Measurements from ENCODE around the gene MCCC1. TPM values are rescaled to one million over a fixed set of nuclear protein-coding genes. Genes with fewer than 3 reads are reported as not detected.

The MCCC1 gene
- total RNA-seq, 4 donors from 2014 or later = 11.5 to 24.5 (median 20.6) TPM

DNA sequence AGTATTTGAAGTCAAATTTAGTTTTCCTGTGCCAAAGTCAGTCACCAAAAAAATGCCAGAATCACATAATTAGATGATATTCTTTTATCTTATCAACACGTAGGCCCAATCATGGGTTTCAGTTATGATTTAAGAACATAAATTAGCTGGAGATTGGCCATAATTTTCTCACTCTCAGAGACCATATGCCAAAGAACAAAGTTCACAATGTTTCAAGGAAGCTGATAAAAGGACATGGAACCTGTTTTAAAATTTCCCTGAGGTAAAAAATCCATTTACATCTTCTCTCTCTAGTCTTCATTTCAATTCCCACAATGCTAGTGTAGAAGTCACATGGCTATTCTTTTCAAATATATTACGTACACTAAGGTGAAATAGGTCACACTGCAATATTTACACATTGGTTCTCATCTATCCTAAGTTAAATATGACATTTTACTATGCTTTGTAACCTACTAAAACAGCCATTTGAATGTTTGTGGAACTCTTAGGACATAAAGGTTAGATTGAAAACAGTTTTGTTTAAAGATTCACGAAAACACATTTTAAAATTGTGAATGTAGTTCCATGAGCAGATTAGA, 76.3 kb downstream of the MCCC1 start:
- Histone ChIP-seq H3K4me3 (no peak overlapping the region), H3K9me3 (no peaks in the 10 kb centered on the region), H3K4me1 (no peaks in the 10 kb centered on the region), H3K36me3 (peaks cover 0 to 40% of the 10 kb centered on the region in 2 donors), H3K27ac (no peak overlapping the region), H3K27me3 (no peaks in the 10 kb centered on the region)
- no peak for ATAC-seq
- in situ Hi-C loops (cut with MboI; ENCODE audit: low sequenced_read_pairs in 4 of 4) = no loop called here
- DNase-seq = no peak
- intact Hi-C loops (cut with DNase I; ENCODE audit: low total_unique reads) = no loop called here
- TF ChIP-seq POLR2A (IDR thresholded peaks at IDR 0.05) = no peak
- TF ChIP-seq, protein P1, sequence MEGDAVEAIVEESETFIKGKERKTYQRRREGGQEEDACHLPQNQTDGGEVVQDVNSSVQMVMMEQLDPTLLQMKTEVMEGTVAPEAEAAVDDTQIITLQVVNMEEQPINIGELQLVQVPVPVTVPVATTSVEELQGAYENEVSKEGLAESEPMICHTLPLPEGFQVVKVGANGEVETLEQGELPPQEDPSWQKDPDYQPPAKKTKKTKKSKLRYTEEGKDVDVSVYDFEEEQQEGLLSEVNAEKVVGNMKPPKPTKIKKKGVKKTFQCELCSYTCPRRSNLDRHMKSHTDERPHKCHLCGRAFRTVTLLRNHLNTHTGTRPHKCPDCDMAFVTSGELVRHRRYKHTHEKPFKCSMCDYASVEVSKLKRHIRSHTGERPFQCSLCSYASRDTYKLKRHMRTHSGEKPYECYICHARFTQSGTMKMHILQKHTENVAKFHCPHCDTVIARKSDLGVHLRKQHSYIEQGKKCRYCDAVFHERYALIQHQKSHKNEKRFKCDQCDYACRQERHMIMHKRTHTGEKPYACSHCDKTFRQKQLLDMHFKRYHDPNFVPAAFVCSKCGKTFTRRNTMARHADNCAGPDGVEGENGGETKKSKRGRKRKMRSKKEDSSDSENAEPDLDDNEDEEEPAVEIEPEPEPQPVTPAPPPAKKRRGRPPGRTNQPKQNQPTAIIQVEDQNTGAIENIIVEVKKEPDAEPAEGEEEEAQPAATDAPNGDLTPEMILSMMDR (IDR thresholded peaks at IDR 0.05 in 4 of 5, conservative IDR thresholded peaks at IDR 0.05 in 1 of 5) = no peak

DNA sequence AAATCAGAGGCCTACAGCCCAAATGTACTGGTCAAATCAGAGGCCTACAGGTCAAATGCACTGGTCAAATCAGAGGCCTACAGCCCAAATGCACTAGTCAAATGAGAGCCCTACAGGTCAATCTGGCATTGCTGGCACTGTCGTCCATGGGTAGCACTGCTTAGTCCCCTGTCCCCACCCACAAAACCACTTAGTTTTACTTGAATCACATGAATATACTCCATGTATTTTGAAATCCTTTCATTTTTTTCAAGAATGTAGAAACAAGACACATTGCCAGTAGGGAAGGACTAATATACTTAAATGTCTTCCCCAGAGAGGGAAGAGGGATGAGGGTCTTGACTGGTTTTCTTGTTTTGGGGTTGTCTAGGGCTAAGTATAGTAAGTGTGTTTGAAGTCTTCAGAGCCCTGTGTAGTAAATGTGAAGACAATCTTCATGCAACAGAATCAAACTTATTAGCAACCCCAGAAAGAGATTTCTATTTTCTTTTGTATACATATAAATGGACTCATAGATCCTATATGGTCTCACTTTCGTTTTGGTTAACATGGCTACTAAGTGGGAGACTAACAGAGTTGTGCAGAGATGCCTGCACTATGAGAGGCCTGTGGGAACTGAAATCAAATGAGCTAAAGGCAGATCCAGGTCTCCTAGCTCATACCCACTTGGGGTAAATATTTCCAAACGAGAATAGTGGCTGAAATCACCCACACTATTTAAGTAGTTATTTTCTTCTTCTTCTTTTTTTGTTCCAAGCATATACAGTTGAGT, 80.7 kb downstream of the MCCC1 start:
- Histone ChIP-seq H3K36me3 (peaks cover 0 to 58% of the 10 kb centered on the region in 2 donors), H3K27me3 (no peaks in the 10 kb centered on the region), H3K27ac (no peak overlapping the region), H3K4me1 (no peaks in the 10 kb centered on the region), H3K9me3 (no peaks in the 10 kb centered on the region), H3K4me3 (no peak overlapping the region)
- in situ Hi-C loops (cut with MboI; ENCODE audit: low sequenced_read_pairs in 4 of 4) = no loop called here
- intact Hi-C loops (cut with DNase I; ENCODE audit: low total_unique reads) = no loop called here
- TF ChIP-seq, protein P1 (IDR thresholded peaks at IDR 0.05 in 4 of 5, conservative IDR thresholded peaks at IDR 0.05 in 1 of 5) = no peak
- no peak for TF ChIP-seq POLR2A (IDR thresholded peaks at IDR 0.05)
- ATAC-seq (no peak), DNase-seq (no peak)

DNA sequence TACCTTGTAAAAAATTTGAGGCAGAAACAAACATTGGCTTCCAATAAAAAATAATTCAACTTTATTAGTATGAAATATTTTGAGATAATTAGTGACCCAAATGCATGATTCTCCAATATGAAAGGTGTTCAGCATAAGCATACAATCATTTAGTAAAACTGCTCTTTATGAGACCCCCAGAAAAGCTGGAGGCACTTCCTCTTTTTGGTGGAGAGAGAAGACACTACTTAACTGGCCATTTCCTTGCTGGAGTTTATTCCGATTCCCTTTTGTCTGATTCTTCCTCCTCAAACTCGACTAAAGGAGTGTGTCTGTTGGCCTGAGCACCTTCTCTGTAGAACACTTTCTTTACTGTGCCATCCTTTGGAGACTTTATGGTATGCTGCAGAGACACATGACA, 84.1 kb downstream of the MCCC1 start:
- H3K27me3 ChIP-seq = no peaks in the 10 kb centered on the region
- no peaks in the 10 kb centered on the region for H3K9me3 ChIP-seq
- intact Hi-C loops (cut with DNase I; ENCODE audit: low total_unique reads) = no loop called here
- no peak for ATAC-seq
- H3K4me3 ChIP-seq = no peak overlapping the region
- DNase-seq = no peak
- H3K4me1 ChIP-seq = peaks cover 0 to 6% of the 10 kb centered on the region in 2 donors
- in situ Hi-C loops (cut with MboI; ENCODE audit: low sequenced_read_pairs in 4 of 4) = no loop called here
- no peak overlapping the region for H3K27ac ChIP-seq
- peaks cover 0 to 35% of the 10 kb centered on the region in 2 donors for H3K36me3 ChIP-seq
- no peak for TF ChIP-seq POLR2A (IDR thresholded peaks at IDR 0.05)
- TF ChIP-seq, protein P1 (IDR thresholded peaks at IDR 0.05 in 4 of 5, conservative IDR thresholded peaks at IDR 0.05 in 1 of 5) = no peak

DNA sequence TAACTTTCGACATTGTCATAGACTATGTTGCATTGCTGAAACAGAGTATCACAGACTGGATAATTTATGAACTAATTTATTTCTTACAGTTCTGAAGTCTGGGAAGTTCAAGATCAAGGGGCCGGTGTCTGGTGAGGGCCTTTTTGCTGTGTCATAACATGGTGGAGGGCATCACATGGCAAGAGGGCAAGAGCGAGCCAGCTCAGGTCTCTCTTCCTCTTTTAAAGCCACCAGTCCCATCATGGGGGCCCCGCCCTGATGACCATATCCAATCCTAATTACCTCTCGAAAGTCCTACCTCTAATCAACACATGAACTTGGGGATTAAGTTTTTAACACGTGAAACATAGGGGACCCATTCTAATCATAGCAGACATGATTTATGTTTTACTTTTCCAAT, 85.4 kb downstream of the MCCC1 start:
- in situ Hi-C loops (cut with MboI; ENCODE audit: low sequenced_read_pairs in 4 of 4) = no loop called here
- Histone ChIP-seq H3K4me3 (no peak overlapping the region), H3K36me3 (peaks cover 0 to 23% of the 10 kb centered on the region in 2 donors), H3K4me1 (peaks cover 0 to 6% of the 10 kb centered on the region in 2 donors), H3K9me3 (no peaks in the 10 kb centered on the region), H3K27ac (no peak overlapping the region), H3K27me3 (no peaks in the 10 kb centered on the region)
- no peak for TF ChIP-seq POLR2A (IDR thresholded peaks at IDR 0.05)
- TF ChIP-seq, protein P1 (IDR thresholded peaks at IDR 0.05 in 4 of 5, conservative IDR thresholded peaks at IDR 0.05 in 1 of 5) = no peak
- ATAC-seq = no peak
- intact Hi-C loops (cut with DNase I; ENCODE audit: low total_unique reads) = no loop called here
- DNase-seq = no peak

Data from gastrocnemius medialis (tissue), 4 donors.